K562 (cell line): ENCODE measurements around the gene CST3. TPM values are rescaled to one million over a fixed set of nuclear protein-coding genes. Genes with fewer than 3 reads are reported as not detected.

Experiments used
- ATAC-seq: fragments of 200-7000 bp; cut with Tn5 transposase; 3 replicates; pipeline ENCODE4 v1.9.1; 2020; ENCODE audit warnings: moderate library complexity
- BruUV-seq: library from RNA; stranded (reverse); fragments of 400-500 nt; replicated peaks from 2 replicates; lab custom pipeline; 2021; lab: Mats Ljungman, UMichigan
- CTCF ChIA-PET: fragments of 300-600 bp; formaldehyde crosslinking; extraction: SDS; loops from one replicate; lab custom pipeline; 2021; ENCODE audit warnings: low intra/inter-chr PET ratio; lab: Yijun Ruan, JAX
- POLR2A ChIA-PET: fragments of 300-600, 350-650 bp; sonication (Branson Sonifier 250); formaldehyde crosslinking; extraction: SDS; loops from one replicate; lab custom pipeline; 2021; ENCODE audit warnings: antibody characterized with exemption, inconsistent platforms; lab: Yijun Ruan, JAX
- DNase-seq, 4 experiments: peaks; one replicate each; pipeline versions ENCODE4 v3.0.0 to v3.0.0-alpha.2; 2011 to 2018; ENCODE audit warnings: low spot score in 3 of 4, mixed read lengths in 3 of 4; ENCODE audit errors: extremely low read depth in 1 of 4
- FAIRE-seq: peaks from 2 replicates; lab custom pipeline; 2011; peaks lifted over from hg19 to GRCh38; lab: Jason Lieb, UNC
- H2AFZ ChIP-seq: 2 replicates; pipeline ENCODE4 v1.6.0; 2011; ENCODE audit warnings: low read depth, low read length, control low read depth, inconsistent platforms
- H3K27ac ChIP-seq: fragments of 200-600 bp; 3 replicates; pipeline ENCODE4 v1.8.0; 2011; ENCODE audit warnings: low read depth, mild to moderate bottlenecking, control low read depth, inconsistent platforms, low read length, moderate library complexity, mixed read lengths; ENCODE audit errors: extremely low read depth
- H3K27me3 ChIP-seq, 2 experiments: fragments of 300-600 bp in 1 of 2; 2 replicates in 1 of 2; 3 replicates in 1 of 2; pipeline versions ENCODE4 v1.6.0 to v1.8.0; 2011; ENCODE audit warnings: inconsistent platforms in 2 of 2, low read length in 2 of 2, mild to moderate bottlenecking in 1 of 2, mixed read lengths in 1 of 2, moderate library complexity in 1 of 2; ENCODE audit not compliant: control insufficient read depth in 2 of 2, insufficient read depth in 2 of 2
- H3K36me3 ChIP-seq: fragments of 300-600 bp; 3 replicates; pipeline ENCODE4 v1.8.0; 2011; ENCODE audit warnings: mild to moderate bottlenecking, low read length, inconsistent platforms; ENCODE audit not compliant: control insufficient read depth, insufficient read depth
- H3K4me1 ChIP-seq, 2 experiments: fragments of 200-600 bp in 1 of 2; replicated peaks in 1 of 2; 2 replicates in 1 of 2; 3 replicates in 1 of 2; pipeline versions ENCODE4 v1.5.1 to v1.8.0; 2011; ENCODE audit warnings: inconsistent platforms in 2 of 2, low read length in 2 of 2, mild to moderate bottlenecking in 1 of 2, mixed read lengths in 1 of 2, moderate library complexity in 1 of 2; ENCODE audit not compliant: control insufficient read depth in 2 of 2, insufficient read depth in 2 of 2
- H3K4me2 ChIP-seq: 2 replicates; pipeline ENCODE4 v1.6.1; 2011; ENCODE audit warnings: low read length, control low read depth, inconsistent platforms, mixed read lengths; ENCODE audit not compliant: insufficient read depth
- H3K4me3 ChIP-seq: fragments of 200-600 bp; sonication (generic), shearing (Covaris generic); 2 replicates; pipeline ENCODE4 v1.5.1; 2016; ENCODE audit warnings: control low read depth, inconsistent platforms
- H3K79me2 ChIP-seq: fragments of 200-600 bp; 3 replicates; pipeline ENCODE4 v1.8.0; 2011; ENCODE audit warnings: low read length, inconsistent platforms; ENCODE audit not compliant: control insufficient read depth, insufficient read depth
- H3K9ac ChIP-seq, 2 experiments: 2 replicates each; pipeline versions ENCODE4 v1.6.0 to v1.6.1; 2011; ENCODE audit warnings: low read depth in 2 of 2, low read length in 2 of 2, control low read depth in 1 of 2, inconsistent platforms in 1 of 2, mild to moderate bottlenecking in 1 of 2, mixed read lengths in 1 of 2; ENCODE audit not compliant: insufficient read depth in 1 of 2
- H3K9me1 ChIP-seq: one replicate; pipeline ENCODE4 v1.6.0; 2011; ENCODE audit warnings: inconsistent platforms, mild to moderate bottlenecking, low read length, moderate library complexity; ENCODE audit not compliant: control insufficient read depth, insufficient read depth
- H3K9me3 ChIP-seq: replicated peaks from 2 replicates; pipeline ENCODE4 v1.5.1; 2011; ENCODE audit warnings: low read depth, low read length, inconsistent platforms; ENCODE audit not compliant: control insufficient read depth, insufficient read depth
- H4K20me1 ChIP-seq: replicated peaks from 2 replicates; pipeline ENCODE4 v1.6.1; 2011; ENCODE audit warnings: low read length, inconsistent platforms, mixed read lengths; ENCODE audit not compliant: control insufficient read depth, insufficient read depth
- CAMTA2 ChIP-seq: fragments of 250-450 bp; sonication (Bioruptor Pico); conservative IDR thresholded peaks from 2 replicates; pipeline ENCODE4 v1.5.1; 2022
- DMBX1 ChIP-seq: fragments of 250-450 bp; sonication (Bioruptor Pico); IDR thresholded peaks from 2 replicates; pipeline ENCODE4 v1.8.0; 2022; ENCODE audit warnings: inconsistent platforms, mild to moderate bottlenecking, moderate library complexity, borderline replicate concordance
- IRF2 ChIP-seq: sonication (generic); formaldehyde crosslinking; IDR thresholded peaks from 2 replicates; pipeline ENCODE4 v1.8.1; 2022; ENCODE audit warnings: mild to moderate bottlenecking, missing genetic modification reagents
- MBD2 ChIP-seq: sonication (generic); IDR thresholded peaks from 2 replicates; pipeline ENCODE4 v1.6.1; 2016; ENCODE audit warnings: low read depth, borderline replicate concordance
- NFATC3 ChIP-seq: fragments of 450-650 bp; IDR thresholded peaks from 2 replicates; pipeline ENCODE4 v1.6.1; 2017; ENCODE audit warnings: mild to moderate bottlenecking
- PURB ChIP-seq: sonication (generic); formaldehyde crosslinking; IDR thresholded peaks from 2 replicates; pipeline ENCODE4 v1.9.0; 2021; ENCODE audit warnings: low read depth, mild to moderate bottlenecking, missing genetic modification reagents
- TFAM ChIP-seq: fragments of 250-450 bp; sonication (Bioruptor Pico); conservative IDR thresholded peaks from 2 replicates; pipeline ENCODE4 v1.5.0; 2021; ENCODE audit warnings: mild to moderate bottlenecking, moderate library complexity
- XRCC4 ChIP-seq: IDR thresholded peaks from one replicate; pipeline ENCODE4 v1.6.1; 2011; ENCODE audit not compliant: insufficient read depth, insufficient read length; ENCODE audit errors: extremely low read depth
- WGBS: fragments of 100-300 bp; shearing (Covaris generic); methylation state at CpG from one replicate; pipeline ENCODE4 v1.1.6; 2016; ENCODE audit warnings: low coverage, mixed read lengths; ENCODE audit not compliant: insufficient coverage; ENCODE audit errors: missing lambda C conversion rate; 5-methylcytosine and 5-hydroxymethylcytosine counted together
- in situ Hi-C: fragments of 300-500 bp; cut with MboI; formaldehyde crosslinking; loops from 4 replicates; pipeline ENCODE4 v1.15.0; 2018; ENCODE audit warnings: inconsistent platforms, mixed read lengths
- intact Hi-C: fragments of 100-400 bp; cut with micrococcal nuclease; formaldehyde crosslinking; loops from 2 replicates; pipeline ENCODE4 v1.14.2; 2022
- polyA plus RNA-seq, 8 experiments: library from polyadenylated mRNA; depleted of rRNA in 4 of 8; stranded (reverse) in 5 of 8; unstranded in 3 of 8; fragments of >200 nt; fragmentation: Nextera tagmentation in 2 of 8; fragmentation: Illumina TruSeq in 1 of 8; extraction: Ambion mirVana in 2 of 8; extraction: Trizol in 1 of 8; gene quantifications; 2 replicates each; pipeline versions ENCODE4 v1.2.1 to v1.2.3, GENCODE V29; 2011 to 2014; ENCODE audit warnings: inconsistent platforms in 1 of 8, missing spikeins in 1 of 8
- total RNA-seq, 7 experiments: library from RNA; depleted of rRNA in 6 of 7; stranded (reverse); fragments of >200 nt in 6 of 7; fragmentation: Illumina TruSeq in 2 of 7; extraction: Trizol in 2 of 7; gene quantifications; 2 replicates each; pipeline versions ENCODE4 v1.2.1 to v1.2.3, GENCODE V29; 2011 to 2021; ENCODE audit warnings: low replicate concordance in 1 of 7
- TF ChIP-seq, protein P1 (sequence below): fragments of 200-800 bp; sonication (Bioruptor generic); IDR thresholded peaks from 2 replicates; pipeline ENCODE4 v1.6.1; 2017; ENCODE audit warnings: missing genetic modification characterization, missing compliant biosample characterization
- TF ChIP-seq, protein P2 (sequence below), 2 experiments: fragments of 450-650 bp in 1 of 2; IDR thresholded peaks; 2 replicates each; pipeline ENCODE4 v1.6.1; 2011 to 2017; ENCODE audit warnings: low read depth in 2 of 2, antibody characterized with exemption in 1 of 2, borderline replicate concordance in 1 of 2, low read length in 1 of 2, mild to moderate bottlenecking in 1 of 2, mixed read lengths in 1 of 2; ENCODE audit not compliant: control insufficient read depth in 1 of 2
- TF ChIP-seq, protein P3 (sequence below): sonication (generic); formaldehyde crosslinking; IDR thresholded peaks from 2 replicates; pipeline ENCODE4 v1.4.0; 2020; ENCODE audit warnings: mild to moderate bottlenecking, missing genetic modification reagents

Gene CST3
- total and polyA plus RNA-seq, 9 of the 15 experiments (the other 6 are each of a cell fraction or from before 2014, with no cell fraction given): 8.7 to 113 (median 48.5) TPM

DNA sequence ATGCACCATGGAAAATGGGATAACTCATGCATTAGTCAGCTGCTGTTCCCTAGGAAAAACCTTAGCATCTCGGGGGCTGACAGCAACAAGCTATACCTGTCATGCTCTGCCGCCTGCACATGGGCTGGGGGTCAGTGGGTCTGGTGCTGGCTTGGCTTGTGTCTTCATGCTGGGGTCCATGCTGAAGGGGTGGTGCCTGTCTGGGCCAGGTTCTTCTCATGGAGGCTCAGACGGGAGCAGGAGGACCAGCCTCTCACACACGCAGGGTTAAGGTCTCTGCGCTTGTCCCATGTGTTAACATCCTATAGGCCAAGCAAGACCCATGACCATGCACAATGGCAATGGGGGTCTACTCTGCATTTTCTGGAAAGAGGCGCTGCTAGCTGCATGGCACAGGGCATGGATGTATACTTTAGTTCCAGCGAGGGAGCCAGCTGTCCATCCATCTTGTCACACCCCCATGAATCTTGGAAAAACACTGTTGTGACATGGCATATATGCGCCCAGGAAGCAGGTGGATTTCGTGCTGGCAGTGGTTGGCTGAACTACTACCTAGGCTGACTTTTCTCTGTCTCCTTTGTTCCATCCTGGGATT is 24.6 kb upstream of the CST3 start:
- no TSS peak for BruUV-seq
- TF ChIP-seq CAMTA2 (CRISPR knock-in tag) (no peak), XRCC4 (no peak), DMBX1 (CRISPR knock-in tag) (no peak), NFATC3 (no peak), TFAM (CRISPR knock-in tag) (no peak), IRF2 (CRISPR knock-in tag) (no peak), MBD2 (no peak), PURB (CRISPR knock-in tag) (no peak)
- TF ChIP-seq, protein P1, sequence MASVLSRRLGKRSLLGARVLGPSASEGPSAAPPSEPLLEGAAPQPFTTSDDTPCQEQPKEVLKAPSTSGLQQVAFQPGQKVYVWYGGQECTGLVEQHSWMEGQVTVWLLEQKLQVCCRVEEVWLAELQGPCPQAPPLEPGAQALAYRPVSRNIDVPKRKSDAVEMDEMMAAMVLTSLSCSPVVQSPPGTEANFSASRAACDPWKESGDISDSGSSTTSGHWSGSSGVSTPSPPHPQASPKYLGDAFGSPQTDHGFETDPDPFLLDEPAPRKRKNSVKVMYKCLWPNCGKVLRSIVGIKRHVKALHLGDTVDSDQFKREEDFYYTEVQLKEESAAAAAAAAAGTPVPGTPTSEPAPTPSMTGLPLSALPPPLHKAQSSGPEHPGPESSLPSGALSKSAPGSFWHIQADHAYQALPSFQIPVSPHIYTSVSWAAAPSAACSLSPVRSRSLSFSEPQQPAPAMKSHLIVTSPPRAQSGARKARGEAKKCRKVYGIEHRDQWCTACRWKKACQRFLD (CRISPR knock-in tag): no peak
- TF ChIP-seq, protein P2, sequence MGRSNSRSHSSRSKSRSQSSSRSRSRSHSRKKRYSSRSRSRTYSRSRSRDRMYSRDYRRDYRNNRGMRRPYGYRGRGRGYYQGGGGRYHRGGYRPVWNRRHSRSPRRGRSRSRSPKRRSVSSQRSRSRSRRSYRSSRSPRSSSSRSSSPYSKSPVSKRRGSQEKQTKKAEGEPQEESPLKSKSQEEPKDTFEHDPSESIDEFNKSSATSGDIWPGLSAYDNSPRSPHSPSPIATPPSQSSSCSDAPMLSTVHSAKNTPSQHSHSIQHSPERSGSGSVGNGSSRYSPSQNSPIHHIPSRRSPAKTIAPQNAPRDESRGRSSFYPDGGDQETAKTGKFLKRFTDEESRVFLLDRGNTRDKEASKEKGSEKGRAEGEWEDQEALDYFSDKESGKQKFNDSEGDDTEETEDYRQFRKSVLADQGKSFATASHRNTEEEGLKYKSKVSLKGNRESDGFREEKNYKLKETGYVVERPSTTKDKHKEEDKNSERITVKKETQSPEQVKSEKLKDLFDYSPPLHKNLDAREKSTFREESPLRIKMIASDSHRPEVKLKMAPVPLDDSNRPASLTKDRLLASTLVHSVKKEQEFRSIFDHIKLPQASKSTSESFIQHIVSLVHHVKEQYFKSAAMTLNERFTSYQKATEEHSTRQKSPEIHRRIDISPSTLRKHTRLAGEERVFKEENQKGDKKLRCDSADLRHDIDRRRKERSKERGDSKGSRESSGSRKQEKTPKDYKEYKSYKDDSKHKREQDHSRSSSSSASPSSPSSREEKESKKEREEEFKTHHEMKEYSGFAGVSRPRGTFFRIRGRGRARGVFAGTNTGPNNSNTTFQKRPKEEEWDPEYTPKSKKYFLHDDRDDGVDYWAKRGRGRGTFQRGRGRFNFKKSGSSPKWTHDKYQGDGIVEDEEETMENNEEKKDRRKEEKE (IDR thresholded peaks at IDR 0.05; ENCODE audit: borderline replicate concordance in 1 of 2, control insufficient read depth in 1 of 2, low read depth in 2 of 2, low read length in 1 of 2): no peak
- TF ChIP-seq, protein P3, sequence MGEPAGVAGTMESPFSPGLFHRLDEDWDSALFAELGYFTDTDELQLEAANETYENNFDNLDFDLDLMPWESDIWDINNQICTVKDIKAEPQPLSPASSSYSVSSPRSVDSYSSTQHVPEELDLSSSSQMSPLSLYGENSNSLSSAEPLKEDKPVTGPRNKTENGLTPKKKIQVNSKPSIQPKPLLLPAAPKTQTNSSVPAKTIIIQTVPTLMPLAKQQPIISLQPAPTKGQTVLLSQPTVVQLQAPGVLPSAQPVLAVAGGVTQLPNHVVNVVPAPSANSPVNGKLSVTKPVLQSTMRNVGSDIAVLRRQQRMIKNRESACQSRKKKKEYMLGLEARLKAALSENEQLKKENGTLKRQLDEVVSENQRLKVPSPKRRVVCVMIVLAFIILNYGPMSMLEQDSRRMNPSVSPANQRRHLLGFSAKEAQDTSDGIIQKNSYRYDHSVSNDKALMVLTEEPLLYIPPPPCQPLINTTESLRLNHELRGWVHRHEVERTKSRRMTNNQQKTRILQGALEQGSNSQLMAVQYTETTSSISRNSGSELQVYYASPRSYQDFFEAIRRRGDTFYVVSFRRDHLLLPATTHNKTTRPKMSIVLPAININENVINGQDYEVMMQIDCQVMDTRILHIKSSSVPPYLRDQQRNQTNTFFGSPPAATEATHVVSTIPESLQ (CRISPR knock-in tag): no peak
- TF ChIP-seq, all 486 proteins: peak for 0
- in situ Hi-C loops: no loop called here
- Histone ChIP-seq H3K4me3 (no peak overlapping the region), H3K79me2 (no peaks in the 10 kb centered on the region), H3K4me2 (no peak overlapping the region), H3K36me3 (no peaks in the 10 kb centered on the region), H2AFZ (no peak overlapping the region), H3K27me3 (no peaks in the 10 kb centered on the region), H3K9me1 (no peaks in the 10 kb centered on the region), H3K4me1 (peaks cover 4 to 14% of the 10 kb centered on the region in 2 experiments; a peak in 4 of 5 replicates), H3K27ac (no peak overlapping the region), H3K9ac (no peak overlapping the region), H4K20me1 (no peaks in the 10 kb centered on the region), H3K9me3 (no peaks in the 10 kb centered on the region)
- intact Hi-C loops: no loop called here
- 43% methylated on average over 9 of the region's 9 CpGs for WGBS
- ChIA-PET POLR2A (no interaction called here), CTCF (no interaction called here)
- FAIRE-seq (no peak), ATAC-seq (no peak), DNase-seq (no peak)
